K562 (cell line): Measurements from ENCODE around the gene SLC49A3. TPM values are rescaled to one million over a fixed set of nuclear protein-coding genes. Genes with fewer than 3 reads are reported as not detected.
A peak's percentile ranks its signal among the peaks of the same experiment; 100 is the strongest.

Source experiments
- DEAF1 ChIP-seq: fragments of 450-650 bp; formaldehyde crosslinking; IDR thresholded peaks from 2 replicates; pipeline ENCODE4 v1.4.0; 2020; ENCODE audit warnings: mild to moderate bottlenecking, moderate library complexity
- E2F1 ChIP-seq: sonication (generic); formaldehyde crosslinking; IDR thresholded peaks from 2 replicates; pipeline ENCODE4 v1.8.1; 2023; ENCODE audit warnings: mild to moderate bottlenecking, missing genetic modification reagents, moderate library complexity
- ELK3 ChIP-seq: fragments of 450-650 bp; formaldehyde crosslinking; IDR thresholded peaks from 2 replicates; pipeline ENCODE4 v1.4.0; 2020; ENCODE audit warnings: mild to moderate bottlenecking
- FOXA1 ChIP-seq: fragments of 450-650 bp; IDR thresholded peaks from 2 replicates; pipeline ENCODE4 v1.6.1; 2016; ENCODE audit warnings: mild to moderate bottlenecking, borderline replicate concordance
- FOXJ2 ChIP-seq: fragments of 200-800 bp; sonication (Bioruptor generic); IDR thresholded peaks from 2 replicates; pipeline ENCODE4 v1.6.1; 2016; ENCODE audit warnings: missing genetic modification characterization, missing compliant biosample characterization
- FOXP1 ChIP-seq: sonication (generic); formaldehyde crosslinking; IDR thresholded peaks from 2 replicates; pipeline ENCODE4 v1.8.0; 2022; ENCODE audit warnings: mild to moderate bottlenecking, missing genetic modification reagents
- IRF1 ChIP-seq: sonication (generic); formaldehyde crosslinking; IDR thresholded peaks from 2 replicates; pipeline ENCODE4 v1.8.0; 2022; ENCODE audit warnings: missing genetic modification reagents, mild to moderate bottlenecking, borderline replicate concordance
- NBN ChIP-seq: fragments of 450-650 bp; IDR thresholded peaks from 2 replicates; pipeline ENCODE4 v1.6.1; 2016; ENCODE audit warnings: low read depth, mild to moderate bottlenecking
- PRMT5 ChIP-seq: sonication (generic); formaldehyde crosslinking; IDR thresholded peaks from 2 replicates; pipeline ENCODE4 v1.5.0; 2020; ENCODE audit warnings: missing genetic modification reagents
- TAL1 ChIP-seq: fragments of 450-650 bp; IDR thresholded peaks from 2 replicates; pipeline ENCODE4 v1.6.1; 2016; ENCODE audit warnings: mild to moderate bottlenecking
- TRIM25 ChIP-seq: fragments of 450-650 bp; IDR thresholded peaks from 2 replicates; pipeline ENCODE4 v1.7.0; 2016; ENCODE audit warnings: borderline replicate concordance
- ZFP36 ChIP-seq: fragments of 150-350 bp; IDR thresholded peaks from 2 replicates; pipeline ENCODE4 v1.6.1; 2018; ENCODE audit warnings: low read length, low read depth; ENCODE audit not compliant: partially characterized antibody
- ZNF398 ChIP-seq: fragments of 250-450 bp; sonication (Bioruptor Pico); IDR thresholded peaks from 2 replicates; pipeline ENCODE4 v1.8.0; 2021; ENCODE audit warnings: moderate library complexity, mild to moderate bottlenecking, inconsistent platforms
- ZNF740 ChIP-seq, 3 experiments: fragments of 200-800 bp in 1 of 3; sonication (Bioruptor generic) in 1 of 3; sonication (generic) in 1 of 3; formaldehyde crosslinking in 1 of 3; IDR thresholded peaks; 2 replicates each; pipeline versions ENCODE4 v1.6.1 to v1.8.0; 2016 to 2022; ENCODE audit warnings: mild to moderate bottlenecking in 2 of 3, missing compliant biosample characterization in 2 of 3, missing genetic modification characterization in 2 of 3, missing genetic modification reagents in 1 of 3
- polyA plus RNA-seq, 8 experiments: library from polyadenylated mRNA; depleted of rRNA in 4 of 8; stranded (reverse) in 5 of 8; unstranded in 3 of 8; fragments of >200 nt; fragmentation: Nextera tagmentation in 2 of 8; fragmentation: Illumina TruSeq in 1 of 8; extraction: Ambion mirVana in 2 of 8; extraction: Trizol in 1 of 8; gene quantifications; 2 replicates each; pipeline versions ENCODE4 v1.2.1 to v1.2.3, GENCODE V29; 2011 to 2014; ENCODE audit warnings: inconsistent platforms in 1 of 8, missing spikeins in 1 of 8
- total RNA-seq, 7 experiments: library from RNA; depleted of rRNA in 6 of 7; stranded (reverse); fragments of >200 nt in 6 of 7; fragmentation: Illumina TruSeq in 2 of 7; extraction: Trizol in 2 of 7; gene quantifications; 2 replicates each; pipeline versions ENCODE4 v1.2.1 to v1.2.3, GENCODE V29; 2011 to 2021; ENCODE audit warnings: low replicate concordance in 1 of 7

SLC49A3 gene
- total and polyA plus RNA-seq, 9 of the 15 experiments (the other 6 are each of a cell fraction or from before 2014, with no cell fraction given): 0.24 to 0.41 TPM; not detected in 7

- TF ChIP-seq IRF1 (CRISPR knock-in tag): no peak
- TF ChIP-seq FOXP1 (CRISPR knock-in tag): peak; percentile 66; the same call in 1 of the 2 replicates
- no peak for TF ChIP-seq FOXA1
- peak; percentile 89; the same call in 1 of the 2 replicates for TF ChIP-seq TRIM25
- no peak for TF ChIP-seq NBN
- TF ChIP-seq PRMT5: no peak
- no peak for TF ChIP-seq FOXJ2 (tag)
- no peak; the same call in 1 of the 2 replicates for TF ChIP-seq TAL1
- 0 out of 2 replicates have a peak, but pooled peaks have one; percentile 50 for TF ChIP-seq E2F1 (CRISPR knock-in tag)
- TF ChIP-seq ZFP36: no peak
- TF ChIP-seq ZNF740 (CRISPR knock-in tag; IDR thresholded peaks at IDR 0.05): no peak
- TF ChIP-seq ZNF740 (tag; IDR thresholded peaks at IDR 0.05): no peak
- no peak for TF ChIP-seq ZNF398
- TF ChIP-seq DEAF1 (CRISPR knock-in tag): peak; percentile 95
- TF ChIP-seq ELK3 (CRISPR knock-in tag): no peak
Measured at GRCh38 chr4:705278-706082, 16.5 kb upstream of the SLC49A3 start, which contains the start of gene PCGF3 (continued).
